GM12892 (cell line): ENCODE results near the gene CFAP221.

Experiments
- POLR2A ChIP-seq: IDR thresholded peaks from 2 replicates; pipeline ENCODE4 v1.6.1; 2011; ENCODE audit warnings: low read depth, low read length, control low read depth
- POLR2AphosphoS5 ChIP-seq: IDR thresholded peaks from 2 replicates; pipeline ENCODE4 v1.6.1; 2011; ENCODE audit warnings: low read depth, low read length, control low read depth

GRCh38 chr2:119692310-119692709 is 148.1 kb downstream of the CFAP221 start:
- TF ChIP-seq POLR2AphosphoS5 (no peak), POLR2A (no peak)
